PFSK-1 (cell line): ENCODE results near the gene RPS24.

ENCODE experiments used
- FOXP2 ChIP-seq: optimal IDR thresholded peaks from 2 replicates; pipeline ENCODE3; 2011; ENCODE audit warnings: borderline replicate concordance, control low read depth, inconsistent platforms; ENCODE audit not compliant: insufficient read depth; ENCODE audit errors: extremely low read length, extremely low read depth
- POLR2AphosphoS5 ChIP-seq: IDR thresholded peaks from 2 replicates; pipeline ENCODE4 v1.6.1; 2012; ENCODE audit warnings: low read depth, mild to moderate bottlenecking, control low read depth, low read length, moderate library complexity
- SIN3A ChIP-seq: IDR thresholded peaks from 2 replicates; pipeline ENCODE4 v1.6.1; 2012; ENCODE audit warnings: mild to moderate bottlenecking, low read length, moderate library complexity, borderline replicate concordance; ENCODE audit not compliant: insufficient read depth
- TAF1 ChIP-seq: IDR thresholded peaks from 2 replicates; pipeline ENCODE4 v1.6.1; 2012; ENCODE audit warnings: low read length, control low read depth, borderline replicate concordance; ENCODE audit not compliant: insufficient read depth
- TF ChIP-seq, protein P1 (sequence below), 2 experiments: IDR thresholded peaks; 2 replicates each; pipeline versions ENCODE4 v1.6.1 to v1.8.0; 2011 to 2012; ENCODE audit warnings: low read depth in 2 of 2, low read length in 2 of 2, control low read depth in 1 of 2, inconsistent platforms in 1 of 2, mild to moderate bottlenecking in 1 of 2, moderate library complexity in 1 of 2; ENCODE audit not compliant: insufficient read depth in 1 of 2

RPS24 gene

DNA sequence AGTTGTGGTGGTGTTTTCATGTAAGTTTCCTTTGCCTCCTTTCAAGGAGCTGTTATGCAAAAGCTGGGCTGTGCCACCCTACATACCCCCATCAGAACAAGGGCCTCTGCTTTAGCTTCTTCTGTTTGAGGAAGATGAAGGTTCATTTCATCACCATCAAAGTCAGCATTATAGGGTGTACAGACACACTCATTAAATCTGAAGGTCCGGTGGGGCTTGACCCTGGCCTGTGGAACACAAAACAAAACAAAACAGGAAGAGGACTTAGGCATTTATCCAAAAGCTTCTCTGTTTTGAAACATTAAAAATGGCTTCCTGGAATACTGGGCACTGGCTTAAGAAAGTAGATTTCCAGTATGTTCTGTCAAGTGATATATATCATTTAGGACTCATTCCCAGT lies 20.1 kb upstream of the RPS24 start:
- no peak for TF ChIP-seq FOXP2
- no peak for TF ChIP-seq TAF1
- TF ChIP-seq, protein P1, sequence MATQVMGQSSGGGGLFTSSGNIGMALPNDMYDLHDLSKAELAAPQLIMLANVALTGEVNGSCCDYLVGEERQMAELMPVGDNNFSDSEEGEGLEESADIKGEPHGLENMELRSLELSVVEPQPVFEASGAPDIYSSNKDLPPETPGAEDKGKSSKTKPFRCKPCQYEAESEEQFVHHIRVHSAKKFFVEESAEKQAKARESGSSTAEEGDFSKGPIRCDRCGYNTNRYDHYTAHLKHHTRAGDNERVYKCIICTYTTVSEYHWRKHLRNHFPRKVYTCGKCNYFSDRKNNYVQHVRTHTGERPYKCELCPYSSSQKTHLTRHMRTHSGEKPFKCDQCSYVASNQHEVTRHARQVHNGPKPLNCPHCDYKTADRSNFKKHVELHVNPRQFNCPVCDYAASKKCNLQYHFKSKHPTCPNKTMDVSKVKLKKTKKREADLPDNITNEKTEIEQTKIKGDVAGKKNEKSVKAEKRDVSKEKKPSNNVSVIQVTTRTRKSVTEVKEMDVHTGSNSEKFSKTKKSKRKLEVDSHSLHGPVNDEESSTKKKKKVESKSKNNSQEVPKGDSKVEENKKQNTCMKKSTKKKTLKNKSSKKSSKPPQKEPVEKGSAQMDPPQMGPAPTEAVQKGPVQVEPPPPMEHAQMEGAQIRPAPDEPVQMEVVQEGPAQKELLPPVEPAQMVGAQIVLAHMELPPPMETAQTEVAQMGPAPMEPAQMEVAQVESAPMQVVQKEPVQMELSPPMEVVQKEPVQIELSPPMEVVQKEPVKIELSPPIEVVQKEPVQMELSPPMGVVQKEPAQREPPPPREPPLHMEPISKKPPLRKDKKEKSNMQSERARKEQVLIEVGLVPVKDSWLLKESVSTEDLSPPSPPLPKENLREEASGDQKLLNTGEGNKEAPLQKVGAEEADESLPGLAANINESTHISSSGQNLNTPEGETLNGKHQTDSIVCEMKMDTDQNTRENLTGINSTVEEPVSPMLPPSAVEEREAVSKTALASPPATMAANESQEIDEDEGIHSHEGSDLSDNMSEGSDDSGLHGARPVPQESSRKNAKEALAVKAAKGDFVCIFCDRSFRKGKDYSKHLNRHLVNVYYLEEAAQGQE (IDR thresholded peaks at IDR 0.05; ENCODE audit: insufficient read depth in 1 of 2, low read depth in 2 of 2, low read length in 2 of 2) = no peak

GRCh38 chr10:78015546-78015945 lies 18.1 kb upstream of the RPS24 start:
- TF ChIP-seq POLR2AphosphoS5 (no peak), SIN3A (no peak), FOXP2 (no peak), TAF1 (no peak)
- TF ChIP-seq, protein P1 (IDR thresholded peaks at IDR 0.05; ENCODE audit: insufficient read depth in 1 of 2, low read depth in 2 of 2, low read length in 2 of 2) = no peak

DNA sequence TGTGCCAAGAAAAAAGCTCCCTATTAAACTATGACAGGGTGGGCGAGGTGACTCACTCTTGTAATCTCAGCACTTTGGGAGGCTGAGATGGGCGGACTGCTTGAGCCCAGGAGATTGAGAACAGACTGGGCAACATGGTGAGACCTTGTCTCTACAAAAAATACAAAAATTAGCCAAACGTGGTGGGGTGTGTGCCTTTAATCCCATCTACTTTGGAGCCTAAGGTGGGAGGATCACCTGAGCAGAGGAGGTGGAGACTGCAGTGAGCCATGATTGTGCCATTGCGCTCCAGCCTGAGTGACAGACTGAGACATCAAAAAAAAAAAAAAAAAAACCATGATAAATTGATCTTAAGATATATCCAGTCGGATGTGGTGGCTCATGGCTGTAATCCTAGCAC lies 15.8 kb upstream of the RPS24 start:
- TF ChIP-seq TAF1 (no peak), FOXP2 (no peak), POLR2AphosphoS5 (no peak), SIN3A (no peak)
- TF ChIP-seq, protein P1 (IDR thresholded peaks at IDR 0.05; ENCODE audit: insufficient read depth in 1 of 2, low read depth in 2 of 2, low read length in 2 of 2) = no peak

DNA sequence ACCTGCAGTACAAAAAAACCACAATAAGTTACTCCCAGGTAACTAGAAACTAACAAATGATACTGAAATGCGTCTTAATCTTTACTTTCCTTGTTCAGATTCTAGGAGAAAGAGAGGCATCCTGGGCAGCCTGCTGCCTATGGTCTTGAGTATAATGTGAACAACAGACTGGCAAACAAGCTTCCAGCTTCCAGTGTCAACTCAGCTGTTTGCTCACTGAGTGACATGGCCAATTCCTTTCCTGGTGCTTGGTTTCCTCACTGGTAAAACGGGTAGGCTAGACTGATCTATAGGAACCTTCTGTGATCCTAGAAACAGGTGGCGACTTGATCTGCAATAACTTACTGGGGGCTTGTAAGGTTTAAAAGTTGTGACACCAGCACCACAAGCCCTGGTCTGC lies 14.4 kb upstream of the RPS24 start:
- TF ChIP-seq FOXP2 = no peak
- no peak for TF ChIP-seq SIN3A
- TF ChIP-seq POLR2AphosphoS5 = no peak
- TF ChIP-seq TAF1 = no peak
- TF ChIP-seq, protein P1 (IDR thresholded peaks at IDR 0.05; ENCODE audit: insufficient read depth in 1 of 2, low read depth in 2 of 2, low read length in 2 of 2) = no peak

DNA sequence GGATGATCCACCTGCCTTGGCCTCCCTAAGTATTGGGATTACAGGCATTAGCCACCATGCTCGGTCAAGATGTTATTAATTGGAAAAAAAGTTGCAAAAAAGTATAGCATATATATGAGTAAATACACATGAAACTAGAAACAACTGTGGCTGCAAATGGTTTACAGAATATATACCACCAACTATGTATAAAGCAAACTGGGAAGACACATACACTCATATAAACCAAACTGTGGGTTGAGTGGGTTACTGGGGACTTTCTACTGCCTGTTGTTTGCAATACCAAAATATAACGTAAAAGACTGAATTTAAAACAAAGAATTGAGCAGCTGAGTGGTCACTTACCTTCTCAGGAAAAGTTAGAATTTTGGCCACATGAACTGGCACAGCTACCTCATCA lies 12.5 kb upstream of the RPS24 start:
- no peak for TF ChIP-seq TAF1
- TF ChIP-seq SIN3A = no peak
- no peak for TF ChIP-seq FOXP2
- TF ChIP-seq POLR2AphosphoS5 = no peak
- TF ChIP-seq, protein P1 (IDR thresholded peaks at IDR 0.05; ENCODE audit: insufficient read depth in 1 of 2, low read depth in 2 of 2, low read length in 2 of 2) = no peak
